GM12801 (cell line): ENCODE data around the gene DZIP1.

Source experiments
- CTCF ChIP-seq: IDR thresholded peaks from one replicate; pipeline ENCODE4 v1.5.1; 2011; ENCODE audit warnings: control low read depth; ENCODE audit not compliant: insufficient read length; ENCODE audit errors: extremely low read depth

Gene DZIP1

GRCh38 chr13:95652244-95652764, 7.8 kb upstream of the DZIP1 start:
- TF ChIP-seq CTCF, result no peak

GRCh38 chr13:95650696-95651095, 6.2 kb upstream of the DZIP1 start:
- no peak for TF ChIP-seq CTCF

GRCh38 chr13:95647321-95647720, 2.8 kb upstream of the DZIP1 start:
- TF ChIP-seq CTCF, result no peak

GRCh38 chr13:95643936-95644598, 439 bp downstream of the DZIP1 start:
- TF ChIP-seq CTCF, result no peak

GRCh38 chr13:95643571-95643935, 953 bp downstream of the DZIP1 start:
- no peak for TF ChIP-seq CTCF

GRCh38 chr13:95642999-95643398, 1.5 kb downstream of the DZIP1 start:
- no peak for TF ChIP-seq CTCF

- TF ChIP-seq CTCF, result no peak
Observed at GRCh38 chr13:95642028-95642621, 2.4 kb downstream of the DZIP1 start.
